Breast epithelium (tissue), 3 donors: ENCODE results near the gene ARL6IP5.

Source experiments
- POLR2A ChIP-seq: fragments of 450-650 bp; IDR thresholded peaks from one replicate; pipeline ENCODE4 v1.6.1; 2016; ENCODE audit warnings: antibody characterized with exemption, mild to moderate bottlenecking, moderate library complexity
- POLR2AphosphoS5 ChIP-seq, 3 donors: sonication (generic); formaldehyde crosslinking; IDR thresholded peaks; one replicate each; pipeline ENCODE4 v1.6.1; 2017; ENCODE audit warnings: antibody characterized with exemption in 3 of 3

GRCh38 chr3:69116897-69117296 is 32.2 kb downstream of the ARL6IP5 start:
- TF ChIP-seq POLR2A (no peak), POLR2AphosphoS5 (IDR thresholded peaks at IDR 0.05) (peak in 1 of 3 donors; percentile 61)
